GM19238 (cell line): Measurements from ENCODE around the gene CCDC182.
A peak's percentile ranks its signal among the peaks of the same experiment; 100 is the strongest.

Experiments
- DNase-seq: peaks from one replicate; pipeline ENCODE4 v3.0.0; 2011; ENCODE audit warnings: low spot score; ENCODE audit not compliant: insufficient read length

Gene CCDC182

GRCh38 chr17:57745242-57745641 is at the start of gene CCDC182:
Gene CCDC182 (minus strand): TSS chr17:57745299. CDS start chr17:57745272, 27 bp downstream.
- no peak for DNase-seq

GRCh38 chr17:57794841-57795240 is 49.7 kb upstream of the CCDC182 start:
- DNase-seq: no peak

GRCh38 chr17:57788725-57789124 is 43.6 kb upstream of the CCDC182 start:
- DNase-seq: no peak

- DNase-seq: no peak
Measured at GRCh38 chr17:57785022-57785421, 39.9 kb upstream of the CCDC182 start.

- no peak for DNase-seq
Measured at GRCh38 chr17:57784226-57784895, 39.3 kb upstream of the CCDC182 start.

GRCh38 chr17:57783338-57783742 is 38.2 kb upstream of the CCDC182 start:
- peak; percentile 66 for DNase-seq

GRCh38 chr17:57782647-57783337 is 37.7 kb upstream of the CCDC182 start:
- DNase-seq: no peak

- DNase-seq: no peak
Measured at GRCh38 chr17:57782062-57782490, 37.0 kb upstream of the CCDC182 start.

GRCh38 chr17:57781386-57782061 is 36.4 kb upstream of the CCDC182 start:
- DNase-seq: no peak

GRCh38 chr17:57779706-57780105 is 34.6 kb upstream of the CCDC182 start:
- DNase-seq: no peak

- DNase-seq: no peak
Measured at GRCh38 chr17:57778306-57778705, 33.2 kb upstream of the CCDC182 start.

GRCh38 chr17:57776366-57776765 is 31.3 kb upstream of the CCDC182 start:
- no peak for DNase-seq

- DNase-seq: no peak
Measured at GRCh38 chr17:57774872-57775271, 29.8 kb upstream of the CCDC182 start.

- DNase-seq: no peak
Measured at GRCh38 chr17:57773557-57773956, 28.5 kb upstream of the CCDC182 start.

- DNase-seq: no peak
Measured at GRCh38 chr17:57772774-57773173, 27.7 kb upstream of the CCDC182 start.

GRCh38 chr17:57767561-57767960 is 22.5 kb upstream of the CCDC182 start:
- no peak for DNase-seq

GRCh38 chr17:57766318-57766943 is 21.3 kb upstream of the CCDC182 start:
- no peak for DNase-seq

GRCh38 chr17:57762452-57763395 is 17.6 kb upstream of the CCDC182 start:
- DNase-seq: no peak

- DNase-seq: no peak
Measured at GRCh38 chr17:57761887-57762286, 16.8 kb upstream of the CCDC182 start.

GRCh38 chr17:57760046-57760445 is 14.9 kb upstream of the CCDC182 start:
- no peak for DNase-seq

GRCh38 chr17:57758654-57759053 is 13.6 kb upstream of the CCDC182 start:
- no peak for DNase-seq
